ENCODE results near the gene ETV3.

ETV3 gene

DNA sequence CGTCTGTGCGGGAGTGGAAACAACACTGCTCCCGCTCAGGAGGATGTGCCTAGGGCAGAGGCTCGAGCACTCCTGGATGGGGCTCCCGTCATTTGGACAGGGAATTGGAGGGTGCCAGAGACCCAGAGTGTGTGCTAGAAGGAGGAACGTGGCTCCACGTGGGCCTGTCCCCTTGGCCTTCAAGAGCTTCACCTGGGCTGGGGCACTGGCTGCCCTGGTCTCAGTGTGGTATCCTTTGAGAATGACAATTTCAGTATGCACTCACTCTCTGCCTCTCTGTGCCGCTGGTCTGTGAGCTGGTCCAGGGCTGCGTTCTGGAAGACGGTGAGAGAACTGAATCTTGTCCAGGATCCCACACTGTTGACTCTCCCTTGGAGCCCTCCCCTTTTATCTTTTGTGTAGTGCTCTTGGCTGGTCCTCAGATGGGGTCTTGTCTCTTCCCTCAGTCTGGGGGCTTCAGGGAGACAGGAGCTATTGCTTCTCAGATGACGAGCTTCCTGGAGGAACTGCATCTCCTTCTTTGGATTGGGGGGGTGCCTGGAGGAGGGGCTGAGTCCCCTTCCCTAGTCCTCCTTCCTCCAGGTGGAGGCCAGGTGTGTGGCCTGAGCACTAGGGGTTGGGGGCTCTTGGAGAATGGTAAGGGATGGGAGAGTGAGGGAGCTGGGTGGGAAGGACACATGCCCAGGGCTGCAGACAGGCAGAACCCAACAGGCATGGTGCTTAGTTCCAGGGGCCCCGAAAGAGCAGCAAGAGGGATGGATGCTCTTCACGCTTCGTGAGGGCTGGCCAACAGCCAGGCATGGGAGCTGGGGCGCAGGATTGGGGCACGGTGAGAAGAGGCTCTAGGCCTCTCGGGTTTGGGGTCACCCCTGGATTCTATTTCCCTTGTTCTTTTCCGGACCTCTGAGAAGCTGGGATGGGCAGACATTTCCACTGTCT, 23.7 kb downstream of the ETV3 start:
- no peak for ATAC-seq
- TF ChIP-seq, protein P1, sequence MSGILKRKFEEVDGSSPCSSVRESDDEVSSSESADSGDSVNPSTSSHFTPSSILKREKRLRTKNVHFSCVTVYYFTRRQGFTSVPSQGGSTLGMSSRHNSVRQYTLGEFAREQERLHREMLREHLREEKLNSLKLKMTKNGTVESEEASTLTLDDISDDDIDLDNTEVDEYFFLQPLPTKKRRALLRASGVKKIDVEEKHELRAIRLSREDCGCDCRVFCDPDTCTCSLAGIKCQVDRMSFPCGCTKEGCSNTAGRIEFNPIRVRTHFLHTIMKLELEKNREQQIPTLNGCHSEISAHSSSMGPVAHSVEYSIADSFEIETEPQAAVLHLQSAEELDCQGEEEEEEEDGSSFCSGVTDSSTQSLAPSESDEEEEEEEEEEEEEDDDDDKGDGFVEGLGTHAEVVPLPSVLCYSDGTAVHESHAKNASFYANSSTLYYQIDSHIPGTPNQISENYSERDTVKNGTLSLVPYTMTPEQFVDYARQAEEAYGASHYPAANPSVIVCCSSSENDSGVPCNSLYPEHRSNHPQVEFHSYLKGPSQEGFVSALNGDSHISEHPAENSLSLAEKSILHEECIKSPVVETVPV (CRISPR knock-in tag; IDR thresholded peaks at IDR 0.05): no peak
- TF ChIP-seq ISL1 (CRISPR knock-in tag; IDR thresholded peaks at IDR 0.05) (no peak), ESRRG (CRISPR knock-in tag; IDR thresholded peaks at IDR 0.05) (no peak), RARB (CRISPR knock-in tag; IDR thresholded peaks at IDR 0.05) (no peak), ZNF565 (CRISPR knock-in tag; conservative IDR thresholded peaks at IDR 0.05; ENCODE audit: low read depth) (no peak), BACH2 (CRISPR knock-in tag; IDR thresholded peaks at IDR 0.05; ENCODE audit: borderline replicate concordance) (no peak), GLIS3 (CRISPR knock-in tag; IDR thresholded peaks at IDR 0.05) (no peak)
- TF ChIP-seq, protein P2, sequence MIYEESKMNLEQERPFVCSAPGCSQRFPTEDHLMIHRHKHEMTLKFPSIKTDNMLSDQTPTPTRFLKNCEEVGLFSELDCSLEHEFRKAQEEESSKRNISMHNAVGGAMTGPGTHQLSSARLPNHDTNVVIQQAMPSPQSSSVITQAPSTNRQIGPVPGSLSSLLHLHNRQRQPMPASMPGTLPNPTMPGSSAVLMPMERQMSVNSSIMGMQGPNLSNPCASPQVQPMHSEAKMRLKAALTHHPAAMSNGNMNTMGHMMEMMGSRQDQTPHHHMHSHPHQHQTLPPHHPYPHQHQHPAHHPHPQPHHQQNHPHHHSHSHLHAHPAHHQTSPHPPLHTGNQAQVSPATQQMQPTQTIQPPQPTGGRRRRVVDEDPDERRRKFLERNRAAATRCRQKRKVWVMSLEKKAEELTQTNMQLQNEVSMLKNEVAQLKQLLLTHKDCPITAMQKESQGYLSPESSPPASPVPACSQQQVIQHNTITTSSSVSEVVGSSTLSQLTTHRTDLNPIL (CRISPR knock-in tag; IDR thresholded peaks at IDR 0.05; ENCODE audit: low read depth): no peak
- TF ChIP-seq, protein P3, sequence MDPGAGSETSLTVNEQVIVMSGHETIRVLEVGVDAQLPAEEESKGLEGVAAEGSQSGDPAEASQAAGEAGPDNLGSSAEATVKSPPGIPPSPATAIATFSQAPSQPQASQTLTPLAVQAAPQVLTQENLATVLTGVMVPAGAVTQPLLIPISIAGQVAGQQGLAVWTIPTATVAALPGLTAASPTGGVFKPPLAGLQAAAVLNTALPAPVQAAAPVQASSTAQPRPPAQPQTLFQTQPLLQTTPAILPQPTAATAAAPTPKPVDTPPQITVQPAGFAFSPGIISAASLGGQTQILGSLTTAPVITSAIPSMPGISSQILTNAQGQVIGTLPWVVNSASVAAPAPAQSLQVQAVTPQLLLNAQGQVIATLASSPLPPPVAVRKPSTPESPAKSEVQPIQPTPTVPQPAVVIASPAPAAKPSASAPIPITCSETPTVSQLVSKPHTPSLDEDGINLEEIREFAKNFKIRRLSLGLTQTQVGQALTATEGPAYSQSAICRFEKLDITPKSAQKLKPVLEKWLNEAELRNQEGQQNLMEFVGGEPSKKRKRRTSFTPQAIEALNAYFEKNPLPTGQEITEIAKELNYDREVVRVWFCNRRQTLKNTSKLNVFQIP (CRISPR knock-in tag; IDR thresholded peaks at IDR 0.05; ENCODE audit: borderline replicate concordance, low read depth): no peak

DNA sequence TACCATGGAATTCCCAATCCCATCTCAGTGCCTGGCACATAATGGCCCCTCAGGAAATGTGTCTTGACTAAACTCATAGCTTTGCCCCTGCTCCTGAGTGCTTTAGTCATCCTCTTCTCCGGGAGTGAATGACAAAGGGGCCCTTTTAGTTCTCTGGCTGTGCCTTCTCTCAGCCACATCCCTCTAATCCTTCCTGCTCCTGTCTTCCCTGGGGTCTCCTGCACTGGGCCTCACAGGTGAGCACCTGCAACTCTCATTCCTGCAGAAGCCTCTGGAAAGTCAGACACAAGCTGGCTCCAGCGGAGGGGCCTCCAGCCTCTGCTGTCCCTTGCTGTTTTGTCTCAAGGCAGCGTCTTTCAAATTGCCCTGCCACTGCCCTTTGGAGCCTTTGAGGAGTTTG, 24.6 kb downstream of the ETV3 start:
- TF ChIP-seq, protein P3 (CRISPR knock-in tag; IDR thresholded peaks at IDR 0.05; ENCODE audit: borderline replicate concordance, low read depth): no peak
- TF ChIP-seq ZFP30 (CRISPR knock-in tag; IDR thresholded peaks at IDR 0.05) (no peak), ZNF565 (CRISPR knock-in tag; conservative IDR thresholded peaks at IDR 0.05; ENCODE audit: low read depth) (no peak), ZFP3 (CRISPR knock-in tag; IDR thresholded peaks at IDR 0.05) (no peak), ARNTL (CRISPR knock-in tag; IDR thresholded peaks at IDR 0.05; ENCODE audit: borderline replicate concordance, low read depth) (no peak), ESRRG (CRISPR knock-in tag; IDR thresholded peaks at IDR 0.05) (no peak)
- TF ChIP-seq, protein P1 (CRISPR knock-in tag; IDR thresholded peaks at IDR 0.05): no peak
- no peak for ATAC-seq

DNA sequence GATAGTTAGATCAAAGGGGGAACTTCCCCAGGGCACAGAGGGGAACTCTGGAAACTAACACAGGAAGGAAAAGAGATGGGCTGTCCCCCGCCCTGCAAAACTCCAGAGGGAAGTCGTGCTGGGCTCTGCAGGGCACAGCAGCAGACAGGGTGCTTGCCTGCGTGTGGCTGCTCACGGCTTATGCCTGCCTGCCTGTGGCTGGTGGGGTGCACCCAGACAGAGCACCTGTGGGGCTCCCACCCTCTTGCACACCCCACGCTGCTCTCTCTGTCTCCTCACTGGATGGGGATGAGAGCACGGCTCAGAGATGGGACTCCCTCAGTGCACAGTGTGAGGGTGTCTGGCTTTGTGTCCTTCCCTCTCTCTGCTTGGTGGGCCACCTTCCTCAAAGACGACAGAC, 25.1 kb downstream of the ETV3 start:
- no peak for TF ChIP-seq SNAI2 (CRISPR knock-in tag; IDR thresholded peaks at IDR 0.05)
- TF ChIP-seq GLIS3 (CRISPR knock-in tag; IDR thresholded peaks at IDR 0.05): no peak
- TF ChIP-seq, protein P4, sequence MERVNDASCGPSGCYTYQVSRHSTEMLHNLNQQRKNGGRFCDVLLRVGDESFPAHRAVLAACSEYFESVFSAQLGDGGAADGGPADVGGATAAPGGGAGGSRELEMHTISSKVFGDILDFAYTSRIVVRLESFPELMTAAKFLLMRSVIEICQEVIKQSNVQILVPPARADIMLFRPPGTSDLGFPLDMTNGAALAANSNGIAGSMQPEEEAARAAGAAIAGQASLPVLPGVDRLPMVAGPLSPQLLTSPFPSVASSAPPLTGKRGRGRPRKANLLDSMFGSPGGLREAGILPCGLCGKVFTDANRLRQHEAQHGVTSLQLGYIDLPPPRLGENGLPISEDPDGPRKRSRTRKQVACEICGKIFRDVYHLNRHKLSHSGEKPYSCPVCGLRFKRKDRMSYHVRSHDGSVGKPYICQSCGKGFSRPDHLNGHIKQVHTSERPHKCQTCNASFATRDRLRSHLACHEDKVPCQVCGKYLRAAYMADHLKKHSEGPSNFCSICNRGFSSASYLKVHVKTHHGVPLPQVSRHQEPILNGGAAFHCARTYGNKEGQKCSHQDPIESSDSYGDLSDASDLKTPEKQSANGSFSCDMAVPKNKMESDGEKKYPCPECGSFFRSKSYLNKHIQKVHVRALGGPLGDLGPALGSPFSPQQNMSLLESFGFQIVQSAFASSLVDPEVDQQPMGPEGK (CRISPR knock-in tag; IDR thresholded peaks at IDR 0.05; ENCODE audit: borderline replicate concordance): no peak
- TF ChIP-seq ZNF8 (CRISPR knock-in tag; IDR thresholded peaks at IDR 0.05): no peak
- no peak for TF ChIP-seq ARNTL (CRISPR knock-in tag; IDR thresholded peaks at IDR 0.05; ENCODE audit: borderline replicate concordance, low read depth)
- no peak for TF ChIP-seq CSDC2 (CRISPR knock-in tag; IDR thresholded peaks at IDR 0.05)
- TF ChIP-seq, protein P2 (CRISPR knock-in tag; IDR thresholded peaks at IDR 0.05; ENCODE audit: low read depth): no peak
- no peak for TF ChIP-seq ZC3H10 (CRISPR knock-in tag; IDR thresholded peaks at IDR 0.05)
- TF ChIP-seq ZNF70 (CRISPR knock-in tag; IDR thresholded peaks at IDR 0.05): no peak
- no peak for TF ChIP-seq ISL1 (CRISPR knock-in tag; IDR thresholded peaks at IDR 0.05)
- TF ChIP-seq, protein P3 (CRISPR knock-in tag; IDR thresholded peaks at IDR 0.05; ENCODE audit: borderline replicate concordance, low read depth): no peak
- TF ChIP-seq OSR1 (CRISPR knock-in tag; IDR thresholded peaks at IDR 0.05): no peak
- TF ChIP-seq PPARA (CRISPR knock-in tag; IDR thresholded peaks at IDR 0.05; ENCODE audit: borderline replicate concordance): no peak
- no peak for TF ChIP-seq BACH2 (CRISPR knock-in tag; IDR thresholded peaks at IDR 0.05; ENCODE audit: borderline replicate concordance)
- peak; percentile 8; the same call in 1 of the 3 replicates for ATAC-seq

All from SK-N-SH treated with all-trans-retinoic acid at 6 μM for 48 hours (cell line).